OCI-M1 (cell line): Measurements from ENCODE around the gene CCDC80.
"Not testable (repeated sequence)": the region's sequence is repeated elsewhere in the genome, so short reads cannot be mapped to it uniquely, and the experiment has no call there.

Experiments
- DNase-seq: peaks from one replicate; lab custom pipeline; 2025; lab: John Stamatoyannopoulos, UW

CCDC80 gene

GRCh38 chr3:112640930-112641801 lies at the start of gene CCDC80:
CCDC80 (minus strand) TSS chr3:112641143; CDS start chr3:112639905, 1,238 bp downstream.
- DNase-seq, result peak; percentile 61

GRCh38 chr3:112689989-112690388 lies 49.0 kb upstream of the CCDC80 start:
- DNase-seq, result no peak

GRCh38 chr3:112689385-112689784 lies 48.4 kb upstream of the CCDC80 start:
- no peak for DNase-seq

GRCh38 chr3:112688819-112689218 lies 47.9 kb upstream of the CCDC80 start:
- no peak for DNase-seq

- no peak for DNase-seq
These were observed 47.3 kb upstream of the CCDC80 start for GRCh38 chr3:112688085-112688769.

GRCh38 chr3:112687616-112688015 lies 46.7 kb upstream of the CCDC80 start:
- no peak for DNase-seq

- DNase-seq, result no peak
These were observed 46.3 kb upstream of the CCDC80 start for GRCh38 chr3:112687211-112687610.

GRCh38 chr3:112685956-112686799 lies 45.2 kb upstream of the CCDC80 start:
- DNase-seq, result no peak

- no peak for DNase-seq
These were observed 44.5 kb upstream of the CCDC80 start for GRCh38 chr3:112685420-112685819.

- no peak for DNase-seq
These were observed 41.4 kb upstream of the CCDC80 start for GRCh38 chr3:112682361-112682760.

- no peak for DNase-seq
These were observed 40.9 kb upstream of the CCDC80 start for GRCh38 chr3:112681822-112682325.

GRCh38 chr3:112676659-112677234 lies 35.8 kb upstream of the CCDC80 start:
- DNase-seq, result peak; percentile 80

GRCh38 chr3:112675943-112676535 lies 35.1 kb upstream of the CCDC80 start:
- DNase-seq, result no peak

- DNase-seq, result no peak
These were observed 34.4 kb upstream of the CCDC80 start for GRCh38 chr3:112675349-112675748.

- peak; percentile 82 for DNase-seq
These were observed 32.0 kb upstream of the CCDC80 start for GRCh38 chr3:112672716-112673541.

- DNase-seq, result peak; percentile 70
These were observed 31.2 kb upstream of the CCDC80 start for GRCh38 chr3:112671930-112672715.

- no peak for DNase-seq
These were observed 29.9 kb upstream of the CCDC80 start for GRCh38 chr3:112670824-112671223.

GRCh38 chr3:112667599-112667998 lies 26.7 kb upstream of the CCDC80 start:
- no peak for DNase-seq

GRCh38 chr3:112665009-112665408 lies 24.1 kb upstream of the CCDC80 start:
- DNase-seq, result not testable (repeated sequence)

- no peak for DNase-seq
These were observed 15.1 kb upstream of the CCDC80 start for GRCh38 chr3:112656043-112656442.
